AG20443 (cell line): ENCODE data around the gene MLLT10.
A peak's percentile ranks its signal among the peaks of the same experiment; 100 is the strongest.
"Not testable (repeated sequence)": the region's sequence is repeated elsewhere in the genome, so short reads cannot be mapped to it uniquely, and the experiment has no call there.

ENCODE experiments used
- DNase-seq: peaks from one replicate; pipeline ENCODE4 v3.0.0; 2012; ENCODE audit warnings: low spot score, mixed read lengths

Gene MLLT10

GRCh38 chr10:21527598-21528235 lies 6.3 kb upstream of the MLLT10 start:
- no peak for DNase-seq

- no peak for DNase-seq
Observed at GRCh38 chr10:21528236-21529031, 5.6 kb upstream of the MLLT10 start.

GRCh38 chr10:21529032-21529910 lies 4.8 kb upstream of the MLLT10 start:
- no peak for DNase-seq

- DNase-seq, result no peak
Observed at GRCh38 chr10:21530168-21530567, 3.9 kb upstream of the MLLT10 start.

- DNase-seq, result no peak
Observed at GRCh38 chr10:21530641-21531040, 3.4 kb upstream of the MLLT10 start.

GRCh38 chr10:21531164-21531563 lies 2.9 kb upstream of the MLLT10 start:
- DNase-seq, result no peak

GRCh38 chr10:21532694-21533466 lies 1.2 kb upstream of the MLLT10 start:
- DNase-seq, result no peak

- no peak for DNase-seq
Observed at GRCh38 chr10:21534280-21534586, 201 bp downstream of the MLLT10 start.

GRCh38 chr10:21534604-21535493 lies 817 bp downstream of the MLLT10 start:
- DNase-seq, result peak; percentile 40

- no peak for DNase-seq
Observed at GRCh38 chr10:21535494-21535965, 1.5 kb downstream of the MLLT10 start.

- not testable (repeated sequence) for DNase-seq
Observed at GRCh38 chr10:21535976-21536375, 1.9 kb downstream of the MLLT10 start.

GRCh38 chr10:21536874-21537273 lies 2.8 kb downstream of the MLLT10 start:
- no peak for DNase-seq

- DNase-seq, result not testable (repeated sequence)
Observed at GRCh38 chr10:21540701-21541100, 6.7 kb downstream of the MLLT10 start.

- no peak for DNase-seq
Observed at GRCh38 chr10:21547246-21547645, 13.2 kb downstream of the MLLT10 start.

GRCh38 chr10:21552638-21553037 lies 18.6 kb downstream of the MLLT10 start:
- DNase-seq, result no peak

- DNase-seq, result no peak
Observed at GRCh38 chr10:21556527-21556926, 22.5 kb downstream of the MLLT10 start.

- not testable (repeated sequence) for DNase-seq
Observed at GRCh38 chr10:21558984-21559383, 25.0 kb downstream of the MLLT10 start.

GRCh38 chr10:21570761-21571521 lies 36.9 kb downstream of the MLLT10 start:
- DNase-seq, result no peak

- no peak for DNase-seq
Observed at GRCh38 chr10:21572578-21572977, 38.5 kb downstream of the MLLT10 start.

GRCh38 chr10:21574514-21574913 lies 40.5 kb downstream of the MLLT10 start:
- not testable (repeated sequence) for DNase-seq
